ELF-1 (cell line): ENCODE measurements around the gene USP47.

ENCODE experiments used
- DNase-seq: peaks from one replicate; pipeline ENCODE4 v3.0.0-alpha.2; 2016; ENCODE audit warnings: low read depth, low spot score

Gene USP47

DNA sequence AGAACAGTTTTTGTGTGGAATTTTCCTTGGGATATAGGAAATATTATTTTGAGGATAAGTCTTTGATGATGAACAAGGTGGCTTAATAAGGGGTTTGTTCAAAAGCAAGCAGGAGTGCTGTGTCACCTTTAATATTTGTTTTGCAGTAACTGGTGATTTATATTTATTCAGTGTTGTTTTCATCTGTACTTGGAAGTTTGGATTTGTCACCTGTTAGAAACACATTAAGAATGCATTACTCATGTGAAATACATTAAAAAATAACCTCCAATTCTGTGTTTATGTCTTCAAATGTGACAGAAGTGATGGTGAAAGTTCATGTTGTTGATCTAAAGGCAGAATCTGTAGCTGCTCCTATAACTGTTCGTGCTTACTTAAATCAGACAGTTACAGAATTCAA lies 96.2 kb downstream of the USP47 start:
- DNase-seq, result no peak

DNA sequence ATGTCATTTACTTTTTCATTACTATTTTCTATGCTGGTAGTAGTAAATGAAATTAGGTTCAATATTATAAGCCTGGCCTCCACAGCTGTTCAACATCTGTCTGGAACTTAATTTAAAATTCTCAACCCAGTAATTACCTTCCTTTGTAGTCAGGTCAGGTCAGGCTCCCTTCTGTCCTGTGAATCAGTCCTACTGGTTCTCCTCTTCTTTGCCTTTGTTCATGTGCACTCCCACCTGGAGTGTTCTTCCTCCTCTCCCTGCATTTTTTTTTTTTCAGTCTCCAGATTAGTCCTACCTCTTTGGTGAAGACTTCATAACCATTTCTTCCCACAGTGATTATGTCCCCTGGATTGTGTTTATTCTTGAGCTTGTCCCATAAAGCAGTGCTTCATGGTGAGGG lies 98.8 kb downstream of the USP47 start:
- DNase-seq, result no peak

DNA sequence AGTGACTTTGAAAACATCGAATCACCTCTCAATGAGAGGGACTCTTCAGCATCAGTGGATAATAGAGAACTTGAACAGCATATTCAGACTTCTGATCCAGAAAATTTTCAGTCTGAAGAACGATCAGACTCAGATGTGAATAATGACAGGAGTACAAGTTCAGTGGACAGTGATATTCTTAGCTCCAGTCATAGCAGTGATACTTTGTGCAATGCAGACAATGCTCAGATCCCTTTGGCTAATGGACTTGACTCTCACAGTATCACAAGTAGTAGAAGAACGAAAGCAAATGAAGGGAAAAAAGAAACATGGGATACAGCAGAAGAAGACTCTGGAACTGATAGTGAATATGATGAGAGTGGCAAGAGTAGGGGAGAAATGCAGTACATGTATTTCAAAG lies 100.9 kb downstream of the USP47 start:
- DNase-seq, result no peak

DNA sequence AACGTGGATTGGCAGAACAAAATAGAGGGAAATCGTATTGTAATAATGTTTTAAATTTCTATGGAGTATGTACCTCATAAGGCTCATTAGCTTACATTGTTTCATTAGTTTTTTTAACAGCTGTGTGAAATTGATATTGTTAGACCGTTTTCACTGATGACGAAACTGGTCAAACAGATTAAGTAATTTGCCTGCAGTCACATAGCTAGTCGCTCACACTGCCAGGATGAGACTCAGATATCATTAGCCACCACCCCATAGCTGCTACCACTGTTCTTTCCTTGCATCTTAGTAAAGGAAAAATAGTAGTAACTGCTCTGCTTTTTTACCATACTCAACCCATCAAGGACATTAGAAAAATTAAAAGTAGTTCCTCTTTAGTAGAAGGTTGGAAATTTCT lies 102.7 kb downstream of the USP47 start:
- no peak for DNase-seq

DNA sequence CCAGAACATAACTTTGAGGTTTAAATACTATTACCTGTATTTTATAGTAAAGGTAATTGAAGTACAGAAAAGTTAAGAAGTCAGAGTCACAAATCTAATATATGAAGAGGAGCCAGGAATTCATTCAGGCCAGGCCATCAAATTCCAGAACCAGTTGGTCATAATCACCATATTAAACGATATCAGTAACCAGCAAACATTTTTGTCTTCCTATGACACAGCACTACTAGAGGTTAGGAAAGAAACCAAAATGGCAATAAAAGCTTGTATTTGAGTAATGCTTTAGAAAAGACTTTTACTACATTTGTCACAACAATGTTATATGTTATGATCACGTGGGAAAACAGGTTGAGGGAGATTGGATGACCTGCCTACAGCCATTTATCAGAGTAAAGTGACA lies 104.4 kb downstream of the USP47 start:
- DNase-seq, result no peak

DNA sequence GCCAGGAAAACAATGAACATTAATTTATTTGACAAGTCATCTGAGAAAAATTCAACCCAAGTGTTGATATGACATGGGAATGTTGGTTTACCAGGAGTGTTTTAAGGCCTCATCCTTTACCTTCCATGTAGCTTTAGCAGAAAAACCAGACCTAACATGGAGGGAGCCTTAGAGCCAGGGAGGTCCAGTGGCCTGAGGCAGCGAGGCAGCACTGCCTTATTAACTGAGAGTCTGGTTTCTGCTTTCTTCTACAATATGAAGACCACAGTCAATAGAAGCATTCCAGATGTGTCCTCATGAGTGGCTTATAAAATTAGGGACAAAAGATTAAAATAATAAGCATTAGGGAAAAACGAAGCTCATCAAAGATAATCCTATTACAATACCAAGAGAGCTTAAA lies 105.1 kb downstream of the USP47 start:
- DNase-seq, result no peak

DNA sequence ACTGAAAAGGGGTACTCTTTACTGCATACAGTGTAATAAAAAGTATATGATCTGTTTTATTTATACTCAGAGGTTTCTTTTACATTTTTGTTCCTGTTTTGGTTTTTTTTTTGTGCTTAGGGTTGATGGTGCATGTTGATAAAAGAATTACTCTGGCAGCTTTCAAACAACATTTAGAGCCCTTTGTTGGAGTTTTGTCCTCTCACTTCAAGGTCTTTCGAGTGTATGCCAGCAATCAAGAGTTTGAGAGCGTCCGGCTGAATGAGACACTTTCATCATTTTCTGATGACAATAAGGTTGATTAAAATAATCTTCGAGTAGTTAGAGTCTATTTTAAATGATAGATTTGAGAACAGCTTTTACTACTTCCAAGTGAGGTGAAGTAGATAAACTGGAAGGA lies 106.1 kb downstream of the USP47 start:
- DNase-seq, result no peak

DNA sequence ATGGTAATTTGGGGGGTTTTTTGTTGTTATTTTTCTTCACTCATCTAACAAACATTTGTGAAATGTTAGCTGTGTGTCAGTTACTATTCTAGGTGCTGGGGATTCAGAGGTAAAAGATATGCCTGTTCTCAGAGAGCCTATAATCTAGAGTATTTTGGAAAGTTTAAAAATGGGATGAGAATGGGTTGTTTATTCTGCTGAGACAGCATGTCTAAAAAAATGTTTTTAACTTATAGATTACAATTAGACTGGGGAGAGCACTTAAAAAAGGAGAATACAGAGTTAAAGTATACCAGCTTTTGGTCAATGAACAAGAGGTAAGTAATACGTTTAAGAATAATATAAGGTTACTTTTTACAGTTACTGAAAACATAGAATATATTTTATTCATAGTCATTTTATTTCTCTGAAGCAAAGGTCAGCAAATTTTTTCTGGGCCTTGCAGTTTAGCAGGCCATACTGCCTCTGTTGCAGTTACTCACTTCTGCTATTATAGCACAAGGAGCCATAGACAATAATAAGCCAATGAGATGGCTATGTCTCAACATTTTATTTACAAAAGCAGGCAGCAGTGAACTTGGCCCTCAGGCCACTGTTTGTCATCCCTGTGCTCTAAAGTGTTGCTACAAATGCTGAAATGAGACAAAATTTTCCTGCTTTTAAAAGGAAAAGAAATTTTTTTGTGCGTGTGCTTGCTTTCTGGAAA lies 106.6 kb downstream of the USP47 start:
- no peak for DNase-seq

DNA sequence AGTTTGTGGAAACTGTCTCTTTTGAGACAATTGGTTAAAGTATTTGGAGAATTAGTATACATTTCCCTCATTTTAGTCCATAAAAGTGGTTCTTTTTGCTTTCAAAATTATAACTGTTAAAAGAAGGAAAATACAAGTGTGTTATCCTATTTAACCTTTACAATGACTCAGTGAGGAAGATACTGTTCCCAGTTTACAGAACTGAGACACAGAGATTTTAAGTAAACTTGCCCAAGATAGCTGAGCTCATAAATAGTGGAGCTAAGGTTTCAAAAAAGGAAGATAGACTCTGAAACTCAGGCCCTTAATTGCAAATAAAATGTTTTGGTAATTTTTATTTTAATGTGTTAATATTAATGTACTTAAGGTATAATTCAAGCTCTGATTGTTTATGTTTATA lies 107.7 kb downstream of the USP47 start:
- no peak for DNase-seq

DNA sequence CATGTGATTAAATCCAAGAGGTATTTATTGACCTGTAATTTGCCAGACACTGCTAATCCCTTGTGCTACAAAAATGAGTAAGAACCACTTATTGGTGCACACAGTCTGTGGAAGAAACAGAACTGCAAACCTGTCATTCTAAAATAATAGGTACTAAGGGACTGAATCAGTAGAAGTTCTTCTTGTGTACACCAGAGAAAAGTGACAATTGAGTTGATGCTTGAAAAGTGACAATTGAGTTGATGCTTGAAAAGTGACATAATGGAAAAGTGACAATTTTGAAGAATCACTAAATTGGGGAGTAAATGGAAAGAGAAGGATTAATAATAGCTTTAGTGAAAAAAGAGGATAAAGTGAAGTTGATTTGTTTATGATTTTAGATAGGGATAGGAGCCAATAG lies 110.3 kb downstream of the USP47 start:
- DNase-seq, result no peak

DNA sequence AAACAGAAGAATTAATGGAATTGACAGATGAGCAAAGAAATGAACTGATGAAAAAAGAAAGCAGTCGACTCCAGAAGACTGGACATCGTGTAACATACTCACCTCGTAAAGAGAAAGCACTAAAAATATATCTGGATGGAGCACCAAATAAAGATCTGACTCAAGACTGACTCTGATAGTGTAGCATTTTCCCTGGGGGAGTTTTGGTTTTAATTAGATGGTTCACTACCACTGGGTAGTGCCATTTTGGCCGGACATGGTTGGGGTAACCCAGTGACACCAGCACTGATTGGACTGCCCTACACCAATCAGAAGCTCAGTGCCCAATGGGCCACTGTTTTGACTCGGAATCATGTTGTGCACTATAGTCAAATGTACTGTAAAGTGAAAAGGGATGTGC lies 114.2 kb downstream of the USP47 start:
- no peak for DNase-seq

DNA sequence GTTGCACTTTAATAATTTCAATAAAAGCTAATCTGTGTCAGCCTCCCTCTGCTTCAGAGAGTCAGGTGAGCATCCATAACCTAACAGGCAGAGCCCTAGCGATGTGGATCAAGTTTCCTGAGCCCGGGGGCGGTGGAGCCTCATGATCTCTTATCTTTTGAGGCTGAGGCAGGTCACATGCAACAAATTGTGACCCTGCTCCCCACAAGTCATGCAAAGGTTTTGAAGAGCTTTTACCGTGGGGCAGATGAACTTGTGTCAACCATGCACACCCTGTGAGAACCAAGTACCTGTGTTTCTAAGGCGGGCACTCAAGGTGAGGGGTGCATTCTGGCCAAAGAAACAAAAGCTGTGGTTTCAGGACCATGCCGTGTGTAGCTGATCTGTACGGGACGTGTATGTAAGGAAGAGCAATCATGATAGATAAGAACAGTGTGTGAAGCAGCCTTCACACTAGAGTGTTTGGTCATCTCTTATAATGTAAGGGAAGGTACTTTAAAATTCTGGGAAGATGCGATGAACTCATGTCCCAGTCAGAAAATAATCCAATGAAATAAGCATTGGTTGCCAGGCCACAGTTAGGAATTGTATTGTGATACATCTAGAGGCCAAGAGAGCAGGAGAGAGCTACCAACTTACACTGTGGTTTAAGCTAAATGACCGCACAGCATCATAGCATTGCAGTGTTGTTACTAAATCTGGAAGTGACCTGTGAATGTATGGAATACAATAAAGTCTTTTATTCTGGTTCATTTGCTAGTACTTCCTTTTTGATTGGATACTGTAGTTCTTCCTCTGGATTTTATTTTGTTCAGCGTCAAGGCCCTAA lies 116.8 kb downstream of the USP47 start:
- no peak for DNase-seq

DNA sequence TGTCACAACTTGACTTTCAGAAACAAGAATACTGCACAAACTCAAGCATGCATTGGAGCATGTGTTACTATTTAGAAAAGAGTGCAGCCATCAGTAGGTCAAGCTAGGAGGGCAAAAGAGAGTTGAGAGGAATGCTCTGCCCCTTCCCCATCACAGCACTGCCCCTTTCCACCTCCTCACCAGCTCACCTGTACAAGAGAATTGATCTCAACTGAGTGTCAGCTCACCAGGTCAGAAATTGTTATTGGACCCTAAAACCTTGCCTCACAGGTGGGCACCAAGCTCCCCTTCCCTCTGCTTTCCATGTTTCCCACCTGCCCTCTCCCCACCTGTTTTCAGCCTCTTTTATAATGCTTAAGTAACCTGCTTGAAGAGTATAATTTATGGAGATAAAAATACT lies 117.8 kb downstream of the USP47 start:
- no peak for DNase-seq

DNA sequence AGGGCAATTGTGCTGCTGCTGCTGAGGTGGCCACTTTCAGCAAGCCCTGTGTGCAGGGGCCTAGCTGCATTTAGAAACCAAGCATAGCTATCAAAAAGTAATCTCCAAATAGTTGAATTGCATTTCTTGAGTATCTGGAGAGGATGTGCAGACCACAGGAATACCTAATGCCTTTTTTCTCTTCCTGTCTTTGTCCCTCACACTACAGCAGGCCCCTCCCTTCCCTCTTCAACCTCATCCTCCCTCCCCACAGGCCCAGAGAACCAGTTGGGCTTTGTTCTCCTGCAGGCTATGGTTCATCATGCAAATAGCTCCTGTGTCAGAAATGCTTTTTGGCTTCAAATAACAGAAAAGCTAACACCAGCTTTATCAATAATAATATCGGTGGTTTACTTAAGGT lies 118.9 kb downstream of the USP47 start:
- DNase-seq, result no peak

DNA sequence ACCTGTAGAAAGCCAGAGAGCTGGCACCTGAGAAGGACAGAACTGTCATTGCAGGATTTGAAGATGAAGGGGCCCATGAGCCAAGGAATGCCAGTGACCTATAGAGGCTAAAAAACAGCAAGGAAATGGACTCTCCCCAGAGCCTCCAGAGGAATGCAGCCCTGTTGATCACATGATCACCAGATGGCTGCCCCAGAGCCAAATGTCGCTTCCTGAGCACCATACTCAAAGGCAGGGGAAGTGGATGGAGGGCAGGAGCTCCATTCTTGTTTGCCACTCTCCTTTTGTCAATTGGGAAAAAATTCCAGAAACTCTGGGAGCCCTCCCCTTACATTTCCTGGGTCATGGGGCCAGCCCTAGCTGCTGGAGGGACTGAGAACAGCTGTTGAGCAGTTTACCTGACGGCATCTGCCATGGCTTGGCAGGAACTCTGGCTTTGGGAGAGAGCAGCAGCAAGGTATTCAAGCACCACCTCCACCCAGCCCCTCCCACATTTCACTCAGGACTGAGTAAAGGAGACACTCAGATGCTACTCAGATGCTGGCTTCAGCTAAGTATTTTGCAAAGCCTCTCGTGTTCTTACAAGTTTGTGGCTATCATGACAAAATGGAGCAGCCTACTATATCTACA lies 119.7 kb downstream of the USP47 start:
- DNase-seq, result peak; percentile 55

DNA sequence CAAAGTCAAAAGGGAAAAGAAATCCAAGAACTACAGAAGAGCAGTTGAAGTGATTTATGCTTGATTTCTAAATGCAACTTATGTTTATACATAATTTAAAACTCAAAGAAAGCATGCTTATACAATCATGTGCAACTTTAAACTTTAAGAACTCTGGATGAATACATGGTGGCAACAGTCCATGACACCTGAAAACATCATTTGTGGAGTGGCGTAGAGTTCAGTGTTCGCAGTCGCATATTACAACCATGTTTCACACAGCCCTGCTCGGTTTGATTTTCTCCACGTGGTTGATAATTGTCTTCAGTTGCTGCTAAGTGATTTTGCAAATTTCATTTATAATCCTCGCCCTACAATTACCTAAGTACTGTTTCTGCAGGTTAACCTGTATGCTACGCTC lies 121.3 kb downstream of the USP47 start:
- DNase-seq, result no peak

DNA sequence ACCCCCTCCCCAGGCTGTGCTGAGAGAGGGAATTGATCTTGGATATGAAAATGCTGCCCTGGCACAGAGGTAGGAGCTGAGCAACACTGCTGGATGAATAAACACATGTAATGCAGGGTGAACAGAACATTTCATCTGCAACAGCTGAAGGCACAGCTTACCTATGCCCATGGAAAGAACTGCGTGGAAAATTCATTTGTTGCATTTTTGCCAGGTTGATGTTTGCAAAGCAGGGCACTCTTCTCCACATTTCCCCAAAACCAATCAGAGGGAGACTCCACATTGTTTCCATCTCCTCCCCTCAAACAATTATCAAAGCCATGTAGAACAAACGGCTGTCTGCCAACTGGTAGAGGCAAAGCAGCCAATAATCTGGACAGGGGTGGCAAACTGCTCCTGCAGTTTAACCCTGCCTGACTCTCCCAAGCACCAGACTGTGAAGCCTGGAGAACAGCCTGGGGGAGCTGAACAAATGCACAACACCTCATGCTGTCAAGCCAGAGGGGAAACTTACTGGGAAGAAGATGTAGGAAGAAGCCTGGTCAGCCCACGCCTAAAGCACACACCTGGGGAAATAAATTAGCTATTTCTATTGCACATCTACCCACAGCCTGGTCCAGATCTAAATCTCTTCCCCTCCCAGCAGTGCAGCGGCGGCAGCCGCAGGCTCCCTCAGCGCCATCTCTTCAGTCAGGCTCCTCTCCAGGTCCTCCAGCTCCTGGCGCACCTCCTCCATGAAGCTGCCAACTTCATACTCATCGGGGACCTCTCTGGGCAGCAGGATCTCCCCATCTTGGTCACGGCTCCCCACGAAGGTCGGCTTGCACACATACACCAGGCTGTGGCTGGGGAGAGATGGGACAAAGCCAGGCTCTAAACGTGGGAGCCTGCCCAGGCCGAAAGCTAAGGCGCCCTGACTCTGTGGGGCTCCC lies 122.3 kb downstream of the USP47 start:
- no peak for DNase-seq

DNA sequence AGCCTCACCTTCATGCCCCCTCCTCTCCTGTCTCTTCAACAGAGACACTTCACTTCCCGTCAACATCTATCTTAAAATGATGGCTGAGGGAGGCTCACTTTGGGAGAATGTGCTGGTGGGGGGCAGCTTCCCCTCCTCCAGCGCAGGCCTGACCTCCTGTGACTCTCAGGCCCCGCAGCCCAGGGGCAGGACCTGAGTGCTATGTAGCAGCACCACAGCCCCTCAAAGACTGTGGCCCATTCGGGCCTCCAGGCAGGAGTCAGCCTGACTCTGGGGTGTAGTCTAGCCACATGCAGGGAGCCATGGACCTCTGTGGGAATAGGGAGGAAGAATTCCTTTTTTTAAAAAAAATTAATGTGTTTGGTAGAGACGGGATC lies 123.0 kb downstream of the USP47 start:
- no peak for DNase-seq

DNA sequence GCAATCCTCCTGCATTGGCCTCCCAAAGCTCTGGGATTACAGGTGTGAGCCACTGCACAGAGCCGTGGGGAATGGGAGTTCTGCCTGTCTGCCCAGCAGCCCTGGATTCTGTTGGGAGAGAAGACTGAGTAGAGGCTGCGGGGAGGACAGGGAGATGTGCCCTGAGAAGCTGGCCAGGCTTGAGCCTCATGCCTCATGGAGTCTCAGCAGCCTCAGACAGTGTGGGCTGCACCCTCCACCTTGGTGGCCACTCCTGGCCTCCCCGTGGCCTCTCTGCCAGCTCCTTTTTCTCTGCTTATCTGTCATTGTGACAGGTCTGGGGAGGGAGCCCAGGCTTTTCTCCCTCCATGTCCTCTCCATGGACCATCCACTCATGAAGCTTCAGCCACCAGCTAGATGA lies 123.4 kb downstream of the USP47 start:
- no peak for DNase-seq

DNA sequence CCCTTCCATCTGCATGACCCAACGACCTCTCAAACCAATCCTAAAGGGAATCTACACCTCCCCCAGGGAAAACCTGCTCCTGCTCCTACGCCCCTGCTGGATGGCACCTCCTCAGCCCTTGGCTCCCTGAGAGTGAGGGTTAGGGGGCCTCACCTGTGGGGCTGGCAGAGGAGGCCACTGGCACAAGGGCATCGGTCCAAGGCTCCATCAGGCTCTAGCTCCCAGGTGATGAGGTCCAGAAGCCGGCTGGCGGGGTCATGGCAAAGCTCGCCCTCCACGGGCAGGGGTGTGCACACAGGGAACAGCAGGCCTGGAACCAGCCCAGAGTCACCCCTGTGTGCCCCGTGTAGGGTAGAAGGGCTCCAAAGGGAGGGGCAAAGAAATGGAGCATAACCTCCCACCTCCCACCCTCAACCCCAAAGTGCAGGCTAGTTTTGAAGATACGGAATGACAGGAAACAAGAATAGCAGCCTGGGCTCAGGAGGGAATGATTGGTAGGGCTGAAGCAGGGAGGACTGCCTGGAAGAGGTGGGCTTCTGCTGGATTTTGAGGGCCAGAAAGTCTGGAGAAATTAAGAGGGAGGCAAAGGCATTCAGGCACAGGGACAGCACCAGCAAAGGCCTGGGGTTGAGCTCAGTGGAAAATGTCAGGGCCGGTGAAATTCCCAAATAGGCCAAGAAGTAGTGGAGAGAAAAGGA lies 124.0 kb downstream of the USP47 start:
- no peak for DNase-seq

DNA sequence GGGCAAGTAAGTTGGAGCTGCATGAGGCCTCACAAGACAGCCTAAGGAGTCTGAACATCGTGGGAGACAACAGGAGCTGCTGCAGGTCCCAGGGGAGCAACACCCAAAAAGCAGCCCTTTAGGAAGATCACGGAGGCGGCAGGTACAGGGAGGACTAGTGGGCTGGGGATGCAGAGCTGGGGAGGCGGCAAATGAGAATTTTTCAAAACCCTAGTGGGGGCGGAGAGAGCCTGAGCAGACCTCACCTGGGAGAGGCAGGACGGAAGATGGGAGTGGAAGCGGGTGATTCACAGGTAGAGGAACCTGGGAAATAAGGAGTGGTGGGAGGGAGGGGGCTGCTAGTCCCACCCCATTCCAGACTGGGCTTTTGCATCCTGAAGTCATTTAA lies 124.6 kb downstream of the USP47 start:
- DNase-seq, result no peak
